K562 (cell line): ENCODE results near the gene CNTNAP4. TPM values are rescaled to one million over a fixed set of nuclear protein-coding genes. Genes with fewer than 3 reads are reported as not detected.

ENCODE experiments used
- ATAC-seq: fragments of 200-7000 bp; cut with Tn5 transposase; 3 replicates; pipeline ENCODE4 v1.9.1; 2020; ENCODE audit warnings: moderate library complexity
- BruUV-seq: library from RNA; stranded (reverse); fragments of 400-500 nt; replicated peaks from 2 replicates; lab custom pipeline; 2021; lab: Mats Ljungman, UMichigan
- CTCF ChIA-PET: fragments of 300-600 bp; formaldehyde crosslinking; extraction: SDS; loops from one replicate; lab custom pipeline; 2021; ENCODE audit warnings: low intra/inter-chr PET ratio; lab: Yijun Ruan, JAX
- POLR2A ChIA-PET: fragments of 300-600, 350-650 bp; sonication (Branson Sonifier 250); formaldehyde crosslinking; extraction: SDS; loops from one replicate; lab custom pipeline; 2021; ENCODE audit warnings: antibody characterized with exemption, inconsistent platforms; lab: Yijun Ruan, JAX
- DNase-seq, 4 experiments: peaks; one replicate each; pipeline versions ENCODE4 v3.0.0 to v3.0.0-alpha.2; 2011 to 2018; ENCODE audit warnings: low spot score in 3 of 4, mixed read lengths in 3 of 4; ENCODE audit errors: extremely low read depth in 1 of 4
- FAIRE-seq: peaks from 2 replicates; lab custom pipeline; 2011; peaks lifted over from hg19 to GRCh38; lab: Jason Lieb, UNC
- H2AFZ ChIP-seq: 2 replicates; pipeline ENCODE4 v1.6.0; 2011; ENCODE audit warnings: low read depth, low read length, control low read depth, inconsistent platforms
- H3K27ac ChIP-seq: fragments of 200-600 bp; 3 replicates; pipeline ENCODE4 v1.8.0; 2011; ENCODE audit warnings: low read depth, mild to moderate bottlenecking, control low read depth, inconsistent platforms, low read length, moderate library complexity, mixed read lengths; ENCODE audit errors: extremely low read depth
- H3K27me3 ChIP-seq, 2 experiments: fragments of 300-600 bp in 1 of 2; 2 replicates in 1 of 2; 3 replicates in 1 of 2; pipeline versions ENCODE4 v1.6.0 to v1.8.0; 2011; ENCODE audit warnings: inconsistent platforms in 2 of 2, low read length in 2 of 2, mild to moderate bottlenecking in 1 of 2, mixed read lengths in 1 of 2, moderate library complexity in 1 of 2; ENCODE audit not compliant: control insufficient read depth in 2 of 2, insufficient read depth in 2 of 2
- H3K36me3 ChIP-seq: fragments of 300-600 bp; 3 replicates; pipeline ENCODE4 v1.8.0; 2011; ENCODE audit warnings: mild to moderate bottlenecking, low read length, inconsistent platforms; ENCODE audit not compliant: control insufficient read depth, insufficient read depth
- H3K4me1 ChIP-seq, 2 experiments: fragments of 200-600 bp in 1 of 2; replicated peaks in 1 of 2; 2 replicates in 1 of 2; 3 replicates in 1 of 2; pipeline versions ENCODE4 v1.5.1 to v1.8.0; 2011; ENCODE audit warnings: inconsistent platforms in 2 of 2, low read length in 2 of 2, mild to moderate bottlenecking in 1 of 2, mixed read lengths in 1 of 2, moderate library complexity in 1 of 2; ENCODE audit not compliant: control insufficient read depth in 2 of 2, insufficient read depth in 2 of 2
- H3K4me2 ChIP-seq: 2 replicates; pipeline ENCODE4 v1.6.1; 2011; ENCODE audit warnings: low read length, control low read depth, inconsistent platforms, mixed read lengths; ENCODE audit not compliant: insufficient read depth
- H3K4me3 ChIP-seq: fragments of 200-600 bp; sonication (generic), shearing (Covaris generic); 2 replicates; pipeline ENCODE4 v1.5.1; 2016; ENCODE audit warnings: control low read depth, inconsistent platforms
- H3K79me2 ChIP-seq: fragments of 200-600 bp; 3 replicates; pipeline ENCODE4 v1.8.0; 2011; ENCODE audit warnings: low read length, inconsistent platforms; ENCODE audit not compliant: control insufficient read depth, insufficient read depth
- H3K9ac ChIP-seq, 2 experiments: 2 replicates each; pipeline versions ENCODE4 v1.6.0 to v1.6.1; 2011; ENCODE audit warnings: low read depth in 2 of 2, low read length in 2 of 2, control low read depth in 1 of 2, inconsistent platforms in 1 of 2, mild to moderate bottlenecking in 1 of 2, mixed read lengths in 1 of 2; ENCODE audit not compliant: insufficient read depth in 1 of 2
- H3K9me1 ChIP-seq: one replicate; pipeline ENCODE4 v1.6.0; 2011; ENCODE audit warnings: inconsistent platforms, mild to moderate bottlenecking, low read length, moderate library complexity; ENCODE audit not compliant: control insufficient read depth, insufficient read depth
- H3K9me3 ChIP-seq: replicated peaks from 2 replicates; pipeline ENCODE4 v1.5.1; 2011; ENCODE audit warnings: low read depth, low read length, inconsistent platforms; ENCODE audit not compliant: control insufficient read depth, insufficient read depth
- H4K20me1 ChIP-seq: replicated peaks from 2 replicates; pipeline ENCODE4 v1.6.1; 2011; ENCODE audit warnings: low read length, inconsistent platforms, mixed read lengths; ENCODE audit not compliant: control insufficient read depth, insufficient read depth
- E2F4 ChIP-seq: sonication (generic); formaldehyde crosslinking; IDR thresholded peaks from 2 replicates; pipeline ENCODE4 v1.8.0; 2022; ENCODE audit warnings: mild to moderate bottlenecking, low read depth, missing genetic modification reagents
- GATAD2A ChIP-seq: fragments of 450-650 bp; IDR thresholded peaks from 2 replicates; pipeline ENCODE4 v1.6.1; 2017
- HDGF ChIP-seq: fragments of 450-650 bp; IDR thresholded peaks from 2 replicates; pipeline ENCODE4 v1.6.1; 2016
- MAFF ChIP-seq: IDR thresholded peaks from 2 replicates; pipeline ENCODE4 v1.6.1; 2012; ENCODE audit warnings: low read length, improper control_type of control experiment
- SLC30A9 ChIP-seq: fragments of 250-450 bp; sonication (Bioruptor Pico); IDR thresholded peaks from 2 replicates; pipeline ENCODE4 v1.8.0; 2022; ENCODE audit warnings: mild to moderate bottlenecking, moderate library complexity
- ZNF274 ChIP-seq: IDR thresholded peaks from 2 replicates; pipeline ENCODE4 v1.6.1; 2011; ENCODE audit warnings: low read depth, mild to moderate bottlenecking, low read length, moderate library complexity, borderline replicate concordance
- ZNF780A ChIP-seq: fragments of 250-450 bp; sonication (Bioruptor Pico); IDR thresholded peaks from 2 replicates; pipeline ENCODE4 v1.5.0; 2021; ENCODE audit warnings: mild to moderate bottlenecking
- WGBS: fragments of 100-300 bp; shearing (Covaris generic); methylation state at CpG from one replicate; pipeline ENCODE4 v1.1.6; 2016; ENCODE audit warnings: low coverage, mixed read lengths; ENCODE audit not compliant: insufficient coverage; ENCODE audit errors: missing lambda C conversion rate; 5-methylcytosine and 5-hydroxymethylcytosine counted together
- in situ Hi-C: fragments of 300-500 bp; cut with MboI; formaldehyde crosslinking; loops from 4 replicates; pipeline ENCODE4 v1.15.0; 2018; ENCODE audit warnings: inconsistent platforms, mixed read lengths
- intact Hi-C: fragments of 100-400 bp; cut with micrococcal nuclease; formaldehyde crosslinking; loops from 2 replicates; pipeline ENCODE4 v1.14.2; 2022
- polyA plus RNA-seq, 8 experiments: library from polyadenylated mRNA; depleted of rRNA in 4 of 8; stranded (reverse) in 5 of 8; unstranded in 3 of 8; fragments of >200 nt; fragmentation: Nextera tagmentation in 2 of 8; fragmentation: Illumina TruSeq in 1 of 8; extraction: Ambion mirVana in 2 of 8; extraction: Trizol in 1 of 8; gene quantifications; 2 replicates each; pipeline versions ENCODE4 v1.2.1 to v1.2.3, GENCODE V29; 2011 to 2014; ENCODE audit warnings: inconsistent platforms in 1 of 8, missing spikeins in 1 of 8
- total RNA-seq, 7 experiments: library from RNA; depleted of rRNA in 6 of 7; stranded (reverse); fragments of >200 nt in 6 of 7; fragmentation: Illumina TruSeq in 2 of 7; extraction: Trizol in 2 of 7; gene quantifications; 2 replicates each; pipeline versions ENCODE4 v1.2.1 to v1.2.3, GENCODE V29; 2011 to 2021; ENCODE audit warnings: low replicate concordance in 1 of 7

Gene CNTNAP4
- total and polyA plus RNA-seq, 9 of the 15 experiments (the other 6 are each of a cell fraction or from before 2014, with no cell fraction given), result not detected

- H3K27me3 ChIP-seq, result no peaks in the 10 kb centered on the region
- H3K27ac ChIP-seq, result no peak overlapping the region
- no peak overlapping the region for H3K4me2 ChIP-seq
- POLR2A ChIA-PET, result no interaction called here
- no peak overlapping the region for H2AFZ ChIP-seq
- FAIRE-seq (no peak), ATAC-seq (no peak), DNase-seq (no peak)
- no peaks in the 10 kb centered on the region for H3K36me3 ChIP-seq
- H3K9me3 ChIP-seq, result no peaks in the 10 kb centered on the region
- no peaks in the 10 kb centered on the region for H3K79me2 ChIP-seq
- 0% methylated on average over 3 of the region's 3 CpGs for WGBS
- intact Hi-C loops, result no loop called here
- TF ChIP-seq ZNF780A (CRISPR knock-in tag) (no peak), SLC30A9 (CRISPR knock-in tag) (no peak), ZNF274 (no peak), HDGF (no peak), E2F4 (CRISPR knock-in tag) (no peak), GATAD2A (no peak), MAFF (no peak)
- CTCF ChIA-PET, result no interaction called here
- H3K4me1 ChIP-seq, result no peaks in the 10 kb centered on the region
- in situ Hi-C loops, result no loop called here
- H3K9ac ChIP-seq, result no peak overlapping the region
- H3K9me1 ChIP-seq, result no peaks in the 10 kb centered on the region
- H3K4me3 ChIP-seq, result no peak overlapping the region
- no peaks in the 10 kb centered on the region for H4K20me1 ChIP-seq
- no TSS peak for BruUV-seq
Measured at GRCh38 chr16:76529120-76529519, 251.9 kb downstream of the CNTNAP4 start.
